HG03095 (cell line): ENCODE measurements around the gene HSF2BP.
"Not testable (repeated sequence)": the region's sequence is repeated elsewhere in the genome, so short reads cannot be mapped to it uniquely, and the experiment has no call there.

Source experiments
- ATAC-seq: cut with Tn5 transposase; IDR thresholded peaks from one replicate; pipeline ENCODE4 v1.9.1; 2021; ENCODE audit warnings: moderate library complexity; ENCODE audit not compliant: unreplicated experiment

Gene HSF2BP

GRCh38 chr21:43522495-43523131 lies 136.7 kb downstream of the HSF2BP start:
- not testable (repeated sequence) for ATAC-seq

GRCh38 chr21:43517701-43518100 lies 141.6 kb downstream of the HSF2BP start:
- not testable (repeated sequence) for ATAC-seq

GRCh38 chr21:43516860-43517627 lies 142.2 kb downstream of the HSF2BP start:
- ATAC-seq, result not testable (repeated sequence)

- not testable (repeated sequence) for ATAC-seq
Observed at GRCh38 chr21:43516295-43516847, 142.9 kb downstream of the HSF2BP start.

GRCh38 chr21:43514834-43515233 lies 144.5 kb downstream of the HSF2BP start:
- not testable (repeated sequence) for ATAC-seq

GRCh38 chr21:43513023-43513422 lies 146.3 kb downstream of the HSF2BP start:
- not testable (repeated sequence) for ATAC-seq

GRCh38 chr21:43511209-43511608 lies 148.1 kb downstream of the HSF2BP start:
- not testable (repeated sequence) for ATAC-seq

- ATAC-seq, result not testable (repeated sequence)
Observed at GRCh38 chr21:43510669-43511068, 148.6 kb downstream of the HSF2BP start.

- ATAC-seq, result not testable (repeated sequence)
Observed at GRCh38 chr21:43503892-43504291, 155.4 kb downstream of the HSF2BP start.

GRCh38 chr21:43503075-43503750 lies 156.1 kb downstream of the HSF2BP start:
- not testable (repeated sequence) for ATAC-seq

GRCh38 chr21:43502407-43503071 lies 156.7 kb downstream of the HSF2BP start:
- ATAC-seq, result not testable (repeated sequence)

- ATAC-seq, result not testable (repeated sequence)
Observed at GRCh38 chr21:43498924-43499323, 160.4 kb downstream of the HSF2BP start.

- not testable (repeated sequence) for ATAC-seq
Observed at GRCh38 chr21:43498065-43498464, 161.2 kb downstream of the HSF2BP start.

- not testable (repeated sequence) for ATAC-seq
Observed at GRCh38 chr21:43494279-43495012, 164.8 kb downstream of the HSF2BP start.

GRCh38 chr21:43493471-43493870 lies 165.8 kb downstream of the HSF2BP start:
- ATAC-seq, result not testable (repeated sequence)

GRCh38 chr21:43488235-43488634 lies 171.1 kb downstream of the HSF2BP start:
- ATAC-seq, result not testable (repeated sequence)

- ATAC-seq, result not testable (repeated sequence)
Observed at GRCh38 chr21:43486051-43486450, 173.2 kb downstream of the HSF2BP start.

GRCh38 chr21:43485016-43485415 lies 174.3 kb downstream of the HSF2BP start:
- not testable (repeated sequence) for ATAC-seq

GRCh38 chr21:43479197-43479596 lies 180.1 kb downstream of the HSF2BP start:
- not testable (repeated sequence) for ATAC-seq
